Activated T-helper 1 cell treated with Interleukin-2 at 50 U/mL for 16 hours (primary cell): Measurements from ENCODE around the gene PDZK1IP1.
"Not testable (repeated sequence)": the region's sequence is repeated elsewhere in the genome, so short reads cannot be mapped to it uniquely, and the experiment has no call there.

ENCODE experiments used
- DNase-seq: peaks from one replicate; pipeline ENCODE4 v3.0.0-alpha.2; 2020; ENCODE audit warnings: low read depth

Gene PDZK1IP1

GRCh38 chr1:47223921-47224675, 34.3 kb upstream of the PDZK1IP1 start:
- no peak for DNase-seq

GRCh38 chr1:47223174-47223920, 33.5 kb upstream of the PDZK1IP1 start:
- DNase-seq: no peak

GRCh38 chr1:47222476-47222875, 32.6 kb upstream of the PDZK1IP1 start:
- DNase-seq: no peak

- DNase-seq: no peak
Measured at GRCh38 chr1:47219590-47220220, 29.9 kb upstream of the PDZK1IP1 start.

- no peak for DNase-seq
Measured at GRCh38 chr1:47219001-47219400, 29.2 kb upstream of the PDZK1IP1 start.

- no peak for DNase-seq
Measured at GRCh38 chr1:47216278-47217059, 26.6 kb upstream of the PDZK1IP1 start.

GRCh38 chr1:47215713-47216112, 25.9 kb upstream of the PDZK1IP1 start:
- no peak for DNase-seq

GRCh38 chr1:47214549-47214948, 24.7 kb upstream of the PDZK1IP1 start:
- no peak for DNase-seq

GRCh38 chr1:47213230-47213963, 23.6 kb upstream of the PDZK1IP1 start:
- DNase-seq: no peak

- DNase-seq: no peak
Measured at GRCh38 chr1:47212636-47213229, 22.9 kb upstream of the PDZK1IP1 start.

GRCh38 chr1:47211796-47212269, 22.0 kb upstream of the PDZK1IP1 start:
- DNase-seq: no peak

- DNase-seq: no peak
Measured at GRCh38 chr1:47210666-47211065, 20.8 kb upstream of the PDZK1IP1 start.

GRCh38 chr1:47209725-47210325, 20.0 kb upstream of the PDZK1IP1 start:
- no peak for DNase-seq

GRCh38 chr1:47209091-47209490, 19.3 kb upstream of the PDZK1IP1 start:
- DNase-seq: no peak

- DNase-seq: no peak
Measured at GRCh38 chr1:47208374-47208850, 18.6 kb upstream of the PDZK1IP1 start.

GRCh38 chr1:47207803-47208373, 18.1 kb upstream of the PDZK1IP1 start:
- DNase-seq: no peak

GRCh38 chr1:47205918-47206317, 16.1 kb upstream of the PDZK1IP1 start:
- DNase-seq: no peak

GRCh38 chr1:47203504-47203903, 13.7 kb upstream of the PDZK1IP1 start:
- DNase-seq: not testable (repeated sequence)

- DNase-seq: no peak
Measured at GRCh38 chr1:47201179-47201578, 11.3 kb upstream of the PDZK1IP1 start.

GRCh38 chr1:47198214-47198613, 8.4 kb upstream of the PDZK1IP1 start:
- no peak for DNase-seq
